Ovary (tissue), 3 donors: ENCODE data around the gene KATNAL1.

Experiments used
- CTCF ChIP-seq, 3 donors: fragments of 450-650 bp in 2 of 3; fragments of 200-600 bp in 1 of 3; IDR thresholded peaks; one replicate each; pipeline versions ENCODE4 v1.5.1 to v1.8.0; 2016 to 2022; ENCODE audit warnings: antibody characterized with exemption in 3 of 3, mild to moderate bottlenecking in 1 of 3
- EP300 ChIP-seq: sonication (generic); formaldehyde crosslinking; IDR thresholded peaks from one replicate; pipeline ENCODE4 v1.6.1; 2017; ENCODE audit warnings: antibody characterized with exemption
- POLR2A ChIP-seq: fragments of 450-650 bp; IDR thresholded peaks from one replicate; pipeline ENCODE4 v1.6.1; 2017; ENCODE audit warnings: antibody characterized with exemption, mild to moderate bottlenecking, moderate library complexity
- donor health status: DM: no; HTN: no; CAD: no.

GRCh38 chr13:30318026-30318425, 10.7 kb upstream of the KATNAL1 start:
- TF ChIP-seq POLR2A, result no peak
- no peak for TF ChIP-seq CTCF (IDR thresholded peaks at IDR 0.05)
- TF ChIP-seq EP300, result no peak
